Mesothelial cell of epicardium (in vitro differentiated cells): Measurements from ENCODE around the gene TTC19. TPM values are rescaled to one million over a fixed set of nuclear protein-coding genes. Genes with fewer than 3 reads are reported as not detected.

ENCODE experiments used
- DNase-seq, 2 experiments: peaks; one replicate each; pipeline ENCODE4 v3.0.0; 2021; ENCODE audit warnings: low spot score in 2 of 2; ENCODE audit not compliant: unreplicated experiment in 2 of 2
- H3K27ac Mint-ChIP-seq: 2 replicates; pipeline ENCODE4 v1.8.0; 2021; ENCODE audit warnings: mixed read lengths
- H3K27me3 Mint-ChIP-seq: 2 replicates; pipeline ENCODE4 v1.8.0; 2021; ENCODE audit warnings: low read depth, mixed read lengths
- H3K36me3 Mint-ChIP-seq: 2 replicates; pipeline ENCODE4 v1.8.0; 2021; ENCODE audit warnings: mixed read lengths
- H3K4me1 Mint-ChIP-seq: 2 replicates; pipeline ENCODE4 v1.8.0; 2021; ENCODE audit warnings: mixed read lengths
- H3K4me3 Mint-ChIP-seq: 2 replicates; pipeline ENCODE4 v1.8.0; 2021; ENCODE audit warnings: mild to moderate bottlenecking, moderate library complexity, mixed read lengths
- H3K9me3 Mint-ChIP-seq: 2 replicates; pipeline ENCODE4 v1.8.0; 2021; ENCODE audit warnings: mixed read lengths
- total RNA-seq: library from RNA; stranded (reverse); gene quantifications from 3 replicates; pipeline ENCODE4 v1.2.1, GENCODE V29; 2021
- TF ChIP-seq, protein P1 (sequence below): fragments of 200-600 bp; sonication (generic); IDR thresholded peaks from one replicate; pipeline ENCODE4 v1.5.0; 2021; ENCODE audit warnings: antibody characterized with exemption; ENCODE audit not compliant: unreplicated experiment

The TTC19 gene
- total RNA-seq, 1 donor from 2014 or later = 41.7 TPM

- no peak for DNase-seq
- Mint-ChIP-seq H3K27ac (no peak overlapping the region), H3K4me1 (peaks cover 12% of the 10 kb centered on the region), H3K4me3 (no peak overlapping the region), H3K36me3 (no peaks in the 10 kb centered on the region), H3K9me3 (no peaks in the 10 kb centered on the region), H3K27me3 (no peaks in the 10 kb centered on the region)
- TF ChIP-seq, protein P1, sequence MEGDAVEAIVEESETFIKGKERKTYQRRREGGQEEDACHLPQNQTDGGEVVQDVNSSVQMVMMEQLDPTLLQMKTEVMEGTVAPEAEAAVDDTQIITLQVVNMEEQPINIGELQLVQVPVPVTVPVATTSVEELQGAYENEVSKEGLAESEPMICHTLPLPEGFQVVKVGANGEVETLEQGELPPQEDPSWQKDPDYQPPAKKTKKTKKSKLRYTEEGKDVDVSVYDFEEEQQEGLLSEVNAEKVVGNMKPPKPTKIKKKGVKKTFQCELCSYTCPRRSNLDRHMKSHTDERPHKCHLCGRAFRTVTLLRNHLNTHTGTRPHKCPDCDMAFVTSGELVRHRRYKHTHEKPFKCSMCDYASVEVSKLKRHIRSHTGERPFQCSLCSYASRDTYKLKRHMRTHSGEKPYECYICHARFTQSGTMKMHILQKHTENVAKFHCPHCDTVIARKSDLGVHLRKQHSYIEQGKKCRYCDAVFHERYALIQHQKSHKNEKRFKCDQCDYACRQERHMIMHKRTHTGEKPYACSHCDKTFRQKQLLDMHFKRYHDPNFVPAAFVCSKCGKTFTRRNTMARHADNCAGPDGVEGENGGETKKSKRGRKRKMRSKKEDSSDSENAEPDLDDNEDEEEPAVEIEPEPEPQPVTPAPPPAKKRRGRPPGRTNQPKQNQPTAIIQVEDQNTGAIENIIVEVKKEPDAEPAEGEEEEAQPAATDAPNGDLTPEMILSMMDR = no peak
Measured at GRCh38 chr17:15955793-15956541, 43.7 kb upstream of the TTC19 start.

DNA sequence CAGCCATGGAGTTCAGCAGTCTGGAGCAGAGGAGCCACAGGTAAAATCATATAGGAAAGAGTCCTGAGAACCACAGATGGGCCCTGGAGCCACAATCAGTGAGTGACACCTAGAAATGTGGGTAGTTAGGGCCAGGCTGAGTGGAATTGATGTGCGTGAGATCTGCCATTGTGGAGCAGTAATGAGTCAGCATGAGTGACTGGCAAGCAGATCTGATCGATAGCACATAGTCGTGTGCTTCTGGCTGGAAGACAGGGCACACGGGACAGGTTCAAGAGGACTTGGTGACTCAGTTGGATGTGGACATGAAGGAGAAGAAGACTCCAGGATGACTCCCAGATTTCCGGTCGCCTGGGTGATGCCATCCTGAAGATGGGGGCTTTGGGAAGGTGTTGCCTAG is 42.4 kb upstream of the TTC19 start:
- DNase-seq = no peak
- TF ChIP-seq, protein P1 = no peak
- Mint-ChIP-seq H3K36me3 (no peaks in the 10 kb centered on the region), H3K27me3 (no peaks in the 10 kb centered on the region), H3K4me1 (peaks cover 12% of the 10 kb centered on the region), H3K27ac (no peak overlapping the region), H3K9me3 (no peaks in the 10 kb centered on the region), H3K4me3 (no peak overlapping the region)

- Mint-ChIP-seq H3K4me3 (no peak overlapping the region), H3K27ac (no peak overlapping the region), H3K27me3 (no peaks in the 10 kb centered on the region), H3K36me3 (no peaks in the 10 kb centered on the region), H3K9me3 (no peaks in the 10 kb centered on the region), H3K4me1 (peaks cover 12% of the 10 kb centered on the region)
- DNase-seq = no peak
- TF ChIP-seq, protein P1 = no peak
Measured at GRCh38 chr17:15957608-15958307, 41.9 kb upstream of the TTC19 start.

DNA sequence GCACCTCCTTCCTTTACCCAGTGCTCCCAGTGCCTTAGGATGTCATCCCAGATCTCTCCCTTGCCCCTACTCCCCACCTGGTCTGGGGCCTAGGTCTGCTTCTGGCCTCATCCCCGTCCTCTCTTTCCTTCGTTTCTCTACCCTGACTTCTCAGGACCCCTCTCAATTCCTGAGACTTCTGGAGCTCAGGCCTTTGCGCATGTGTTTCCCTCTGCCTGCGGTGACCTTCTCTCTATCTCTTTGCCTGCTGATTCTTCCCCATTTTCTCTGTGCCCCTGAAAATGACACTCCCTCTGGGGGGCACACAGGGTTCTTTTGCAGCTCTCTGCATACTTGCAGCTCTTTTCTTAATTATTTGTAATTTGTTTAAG is 41.2 kb upstream of the TTC19 start:
- H3K27ac Mint-ChIP-seq = peak overlapping the region; percentile 14

DNA sequence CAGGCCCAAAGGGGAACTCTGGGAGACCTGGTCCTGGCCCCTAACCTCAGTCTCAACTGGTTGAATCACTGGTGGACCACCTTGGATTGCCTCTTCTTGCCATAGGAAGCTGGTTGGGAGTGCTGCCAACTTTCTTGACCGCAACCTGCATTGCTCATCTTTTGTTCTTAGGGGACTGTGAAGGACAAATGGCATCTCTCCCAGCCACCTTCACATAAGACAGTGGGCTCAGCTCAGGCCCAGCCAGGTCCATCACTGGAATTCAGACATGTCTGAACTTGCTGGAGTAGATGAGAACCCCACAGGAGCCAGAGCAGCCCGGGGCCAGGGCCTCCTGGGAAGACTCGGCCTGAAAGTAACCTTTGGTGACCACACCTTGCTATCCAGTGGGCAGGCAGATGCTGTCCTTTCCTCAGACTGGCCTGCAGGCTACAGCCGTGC is 35.9 kb upstream of the TTC19 start:
- H3K27ac Mint-ChIP-seq = no peak overlapping the region
- DNase-seq = no peak
- H3K36me3 Mint-ChIP-seq = no peaks in the 10 kb centered on the region
- no peak overlapping the region for H3K4me3 Mint-ChIP-seq
- TF ChIP-seq, protein P1 = no peak
- H3K27me3 Mint-ChIP-seq = no peaks in the 10 kb centered on the region
- H3K4me1 Mint-ChIP-seq = peaks cover 22% of the 10 kb centered on the region
- no peaks in the 10 kb centered on the region for H3K9me3 Mint-ChIP-seq

More for the DNA sequence above, 41.2 kb upstream of the TTC19 start:
- no peaks in the 10 kb centered on the region for H3K36me3 Mint-ChIP-seq
- TF ChIP-seq, protein P1 = no peak
- peaks cover 12% of the 10 kb centered on the region for H3K4me1 Mint-ChIP-seq
- no peak overlapping the region for H3K4me3 Mint-ChIP-seq
- no peaks in the 10 kb centered on the region for H3K27me3 Mint-ChIP-seq
- no peaks in the 10 kb centered on the region for H3K9me3 Mint-ChIP-seq
- no peak for DNase-seq
